Vagina (tissue), 2 donors: ENCODE results near the gene GOLGA5.

ENCODE experiments used
- CTCF ChIP-seq, 3 experiments: fragments of 450-650 bp in 2 of 3; fragments of 200-600 bp in 1 of 3; sonication (generic) in 1 of 3; IDR thresholded peaks; one replicate each; pipeline ENCODE4 v1.5.1; 2017 to 2019; ENCODE audit warnings: antibody characterized with exemption in 3 of 3, mild to moderate bottlenecking in 2 of 3, moderate library complexity in 2 of 3
- POLR2A ChIP-seq, 2 donors: fragments of 450-650 bp; IDR thresholded peaks; one replicate each; pipeline ENCODE4 v1.6.1; 2017; ENCODE audit warnings: antibody characterized with exemption in 2 of 2, mild to moderate bottlenecking in 2 of 2, moderate library complexity in 2 of 2
- POLR2AphosphoS5 ChIP-seq, 2 donors: sonication (generic); formaldehyde crosslinking; IDR thresholded peaks; one replicate each; pipeline ENCODE4 v1.9.0; 2017; ENCODE audit warnings: antibody characterized with exemption in 2 of 2, mild to moderate bottlenecking in 2 of 2, low read depth in 1 of 2; ENCODE audit not compliant: insufficient read depth in 1 of 2

- TF ChIP-seq CTCF (IDR thresholded peaks at IDR 0.05), result no peak
- no peak for TF ChIP-seq POLR2AphosphoS5 (IDR thresholded peaks at IDR 0.05; ENCODE audit: insufficient read depth in 1 of 2, low read depth in 1 of 2)
- no peak for TF ChIP-seq POLR2A (IDR thresholded peaks at IDR 0.05)
Measured at GRCh38 chr14:92802678-92803077, 8.6 kb downstream of the GOLGA5 start.
